Astrocyte (in vitro differentiated cells and primary cell): ENCODE results near the gene SSX2IP. TPM values are rescaled to one million over a fixed set of nuclear protein-coding genes. Genes with fewer than 3 reads are reported as not detected.

Experiments used
- DNase-seq: peaks from one replicate; pipeline ENCODE4 v3.0.0-alpha.2; 2010; ENCODE audit warnings: low read depth
- FAIRE-seq: peaks from 2 replicates; lab custom pipeline; 2011; peaks lifted over from hg19 to GRCh38; lab: Jason Lieb, UNC
- H2AFZ ChIP-seq: 2 replicates; pipeline ENCODE4 v1.6.0; 2012; ENCODE audit warnings: low read depth, low read length, inconsistent platforms
- H3K27ac ChIP-seq: 2 replicates; pipeline ENCODE4 v1.5.1; 2011; ENCODE audit warnings: low read depth, low read length, inconsistent platforms
- H3K27me3 ChIP-seq: 2 replicates; pipeline ENCODE4 v1.6.0; 2011; ENCODE audit warnings: low read length, inconsistent platforms; ENCODE audit not compliant: insufficient read depth
- H3K36me3 ChIP-seq: 2 replicates; pipeline ENCODE4 v1.5.1; 2011; ENCODE audit warnings: low read length, inconsistent platforms; ENCODE audit not compliant: insufficient read depth
- H3K4me1 ChIP-seq: 2 replicates; pipeline ENCODE4 v1.5.1; 2011; ENCODE audit warnings: low read length, inconsistent platforms; ENCODE audit not compliant: insufficient read depth
- H3K4me2 ChIP-seq: 2 replicates; pipeline ENCODE4 v1.6.0; 2012; ENCODE audit warnings: low read length, inconsistent platforms
- H3K4me3 ChIP-seq: 2 replicates; pipeline ENCODE4 v1.5.1; 2011; ENCODE audit warnings: low read depth, mild to moderate bottlenecking, low read length, inconsistent platforms; ENCODE audit not compliant: insufficient read depth
- H3K79me2 ChIP-seq: 2 replicates; pipeline ENCODE4 v1.6.0; 2012; ENCODE audit warnings: mild to moderate bottlenecking, low read length, inconsistent platforms; ENCODE audit not compliant: insufficient read depth
- H3K9ac ChIP-seq: 2 replicates; pipeline ENCODE4 v1.6.0; 2012; ENCODE audit warnings: mild to moderate bottlenecking, low read length, inconsistent platforms
- H3K9me3 ChIP-seq: 2 replicates; pipeline ENCODE4 v1.5.1; 2012; ENCODE audit warnings: low read depth, mild to moderate bottlenecking, low read length, inconsistent platforms; ENCODE audit not compliant: insufficient read depth
- H4K20me1 ChIP-seq: 2 replicates; pipeline ENCODE4 v1.6.0; 2012; ENCODE audit warnings: low read length, inconsistent platforms; ENCODE audit not compliant: insufficient read depth
- H3K27ac Mint-ChIP-seq: one replicate; pipeline ENCODE4 v1.8.0; 2021; ENCODE audit warnings: mild to moderate bottlenecking, mixed read lengths; ENCODE audit not compliant: unreplicated experiment
- H3K27me3 Mint-ChIP-seq: one replicate; pipeline ENCODE4 v1.8.0; 2021; ENCODE audit warnings: low read depth, mixed read lengths; ENCODE audit not compliant: unreplicated experiment
- H3K36me3 Mint-ChIP-seq: one replicate; pipeline ENCODE4 v1.8.0; 2021; ENCODE audit warnings: low read depth, mixed read lengths; ENCODE audit not compliant: unreplicated experiment
- H3K4me1 Mint-ChIP-seq: one replicate; pipeline ENCODE4 v1.8.0; 2021; ENCODE audit warnings: low read depth, mixed read lengths; ENCODE audit not compliant: unreplicated experiment
- H3K4me3 Mint-ChIP-seq: one replicate; pipeline ENCODE4 v1.8.0; 2021; ENCODE audit warnings: mild to moderate bottlenecking, moderate library complexity, mixed read lengths; ENCODE audit not compliant: unreplicated experiment
- H3K9me3 Mint-ChIP-seq: one replicate; pipeline ENCODE4 v1.8.0; 2021; ENCODE audit warnings: mild to moderate bottlenecking, mixed read lengths; ENCODE audit not compliant: unreplicated experiment
- CTCF ChIP-seq: IDR thresholded peaks from 2 replicates; pipeline ENCODE4 v1.5.1; 2011; ENCODE audit warnings: low read depth, mild to moderate bottlenecking, inconsistent platforms, low read length, moderate library complexity; ENCODE audit not compliant: insufficient read depth
- EZH2 ChIP-seq: IDR thresholded peaks from 2 replicates; pipeline ENCODE4 v1.6.1; 2012; ENCODE audit warnings: mild to moderate bottlenecking, low read length, inconsistent platforms; ENCODE audit not compliant: insufficient read depth
- total RNA-seq: library from RNA; stranded (reverse); gene quantifications from 2 replicates; pipeline ENCODE4 v1.2.1, GENCODE V29; 2021

SSX2IP gene
- total RNA-seq, 1 donor from 2014 or later, result 13.4 TPM

- Mint-ChIP-seq H3K4me1 (peaks cover 26% of the 10 kb centered on the region), H3K27ac (peak overlapping the region; percentile 45)
- H2AFZ ChIP-seq, result peak overlapping the region; percentile 8
These were observed 8.2 kb upstream of the SSX2IP start for GRCh38 chr1:84698151-84699110.

GRCh38 chr1:84693785-84694184, 3.5 kb upstream of the SSX2IP start:
- H3K4me1 Mint-ChIP-seq, result peaks cover 26% of the 10 kb centered on the region

More at GRCh38 chr1:84698151-84699110, 8.2 kb upstream of the SSX2IP start:
- TF ChIP-seq EZH2 (no peak), CTCF (no peak)
- Histone ChIP-seq H3K4me3 (peak overlapping the region; percentile 6), H3K9me3 (no peaks in the 10 kb centered on the region), H3K4me1 (peaks cover 16% of the 10 kb centered on the region), H3K36me3 (no peaks in the 10 kb centered on the region), H3K9ac (peak overlapping the region; percentile 61), H3K79me2 (no peaks in the 10 kb centered on the region), H3K4me2 (peak overlapping the region; percentile 82), H4K20me1 (no peaks in the 10 kb centered on the region), H3K27me3 (no peaks in the 10 kb centered on the region), H3K27ac (peak overlapping the region; percentile 87)
- Mint-ChIP-seq H3K9me3 (no peaks in the 10 kb centered on the region), H3K36me3 (no peaks in the 10 kb centered on the region), H3K4me3 (no peak overlapping the region), H3K27me3 (no peaks in the 10 kb centered on the region)
- DNase-seq (peak; percentile 90), FAIRE-seq (peak; percentile 100)

More at GRCh38 chr1:84693785-84694184, 3.5 kb upstream of the SSX2IP start:
- H2AFZ ChIP-seq, result no peak overlapping the region
- Mint-ChIP-seq H3K4me3 (no peak overlapping the region), H3K27me3 (no peaks in the 10 kb centered on the region), H3K36me3 (no peaks in the 10 kb centered on the region), H3K27ac (no peak overlapping the region), H3K9me3 (no peaks in the 10 kb centered on the region)
- H3K9ac ChIP-seq, result no peak overlapping the region
- no peaks in the 10 kb centered on the region for H3K36me3 ChIP-seq
- peaks cover 5% of the 10 kb centered on the region for H3K79me2 ChIP-seq
- no peaks in the 10 kb centered on the region for H3K9me3 ChIP-seq
- H3K27ac ChIP-seq, result no peak overlapping the region
- H3K4me2 ChIP-seq, result no peak overlapping the region
- no peaks in the 10 kb centered on the region for H4K20me1 ChIP-seq
- H3K4me1 ChIP-seq, result peaks cover 23% of the 10 kb centered on the region
- DNase-seq, result peak; percentile 6
- FAIRE-seq, result no peak
- no peak overlapping the region for H3K4me3 ChIP-seq
- TF ChIP-seq EZH2 (no peak), CTCF (no peak)
- no peaks in the 10 kb centered on the region for H3K27me3 ChIP-seq
